HepG2 (cell line): ENCODE data around the gene CCDC191.

ENCODE experiments used
- ARNTL ChIP-seq: sonication (generic); formaldehyde crosslinking; IDR thresholded peaks from 2 replicates; pipeline ENCODE4 v1.4.0; 2020; ENCODE audit warnings: mild to moderate bottlenecking, missing genetic modification reagents
- CCAR2 ChIP-seq: fragments of 200-400 bp; formaldehyde crosslinking; optimal IDR thresholded peaks from 2 replicates; pipeline ENCODE3; 2018; ENCODE audit warnings: low read depth, mild to moderate bottlenecking, low read length, moderate library complexity
- CHD2 ChIP-seq: IDR thresholded peaks from 2 replicates; pipeline ENCODE4 v1.6.1; 2011; ENCODE audit warnings: low read depth, low read length, improper control_type of control experiment
- CTCF ChIP-seq: sonication (generic); formaldehyde crosslinking; IDR thresholded peaks from 2 replicates; pipeline ENCODE4 v1.5.0; 2020; ENCODE audit warnings: mild to moderate bottlenecking, missing genetic modification reagents, moderate library complexity
- NR2F6 ChIP-seq, 2 experiments: IDR thresholded peaks; 2 replicates each; pipeline ENCODE4 v1.6.1; 2016; ENCODE audit warnings: antibody characterized with exemption in 1 of 2, mild to moderate bottlenecking in 1 of 2
- PCBP2 ChIP-seq: fragments of 200-400 bp; formaldehyde crosslinking; optimal IDR thresholded peaks from 2 replicates; pipeline ENCODE3; 2018; ENCODE audit warnings: low read length, low read depth; ENCODE audit not compliant: poor library complexity, severe bottlenecking
- REST ChIP-seq, 2 experiments: IDR thresholded peaks; 2 replicates each; pipeline ENCODE4 v1.6.1; 2011 to 2012; ENCODE audit warnings: low read length in 2 of 2, borderline replicate concordance in 1 of 2, low read depth in 1 of 2, mild to moderate bottlenecking in 1 of 2, moderate library complexity in 1 of 2
- SNRNP70 ChIP-seq: fragments of 200-400 bp; formaldehyde crosslinking; IDR thresholded peaks from 2 replicates; pipeline ENCODE4 v1.6.1; 2017; ENCODE audit warnings: mild to moderate bottlenecking, low read depth, low read length, moderate library complexity
- TAF1 ChIP-seq: sonication (generic); formaldehyde crosslinking; IDR thresholded peaks from 2 replicates; pipeline ENCODE4 v1.4.0; 2020; ENCODE audit warnings: missing genetic modification reagents
- YEATS2 ChIP-seq: sonication (generic); formaldehyde crosslinking; IDR thresholded peaks from 2 replicates; pipeline ENCODE4 v1.4.0; 2020; ENCODE audit warnings: missing genetic modification reagents, borderline replicate concordance
- ZNF501 ChIP-seq: sonication (generic); formaldehyde crosslinking; IDR thresholded peaks from 2 replicates; pipeline ENCODE4 v1.5.1; 2020; ENCODE audit warnings: mild to moderate bottlenecking, moderate library complexity, missing genetic modification reagents
- ZNF557 ChIP-seq: sonication (generic); formaldehyde crosslinking; IDR thresholded peaks from 2 replicates; pipeline ENCODE4 v1.4.0; 2020; ENCODE audit warnings: missing genetic modification reagents
- ZNF788 ChIP-seq: sonication (generic); formaldehyde crosslinking; IDR thresholded peaks from 2 replicates; pipeline ENCODE4 v1.5.0; 2020; ENCODE audit warnings: mild to moderate bottlenecking, missing genetic modification reagents, borderline replicate concordance

GRCh38 chr3:114022145-114022802 is 34.1 kb downstream of the CCDC191 start:
- TF ChIP-seq CHD2 (no peak), ZNF501 (CRISPR knock-in tag) (no peak), NR2F6 (IDR thresholded peaks at IDR 0.05) (no peak), NR2F6 (CRISPR knock-in tag; IDR thresholded peaks at IDR 0.05) (no peak), CTCF (CRISPR knock-in tag) (no peak), ARNTL (CRISPR knock-in tag) (no peak), ZNF788 (no peak), PCBP2 (no peak), CCAR2 (no peak), REST (IDR thresholded peaks at IDR 0.05; ENCODE audit: borderline replicate concordance in 1 of 2, low read depth in 1 of 2, low read length in 2 of 2) (no peak), ZNF557 (no peak), SNRNP70 (no peak), YEATS2 (no peak), TAF1 (no peak)
